Activated naive CD8-positive, alpha-beta T cell treated with anti-CD3 and anti-CD28 coated beads, Interleukin-2, amount 50 U/mL, for 24 hours (primary cell): ENCODE measurements around the gene NPTX1.
A peak's percentile ranks its signal among the peaks of the same experiment; 100 is the strongest.

Experiments
- ATAC-seq: fragments of 150-1000 bp; cut with Tn5 transposase; one replicate; pipeline ENCODE4 v1.10.0; 2021
- DNase-seq: peaks from one replicate; pipeline ENCODE4 v3.0.0; 2021
- H3K27ac Mint-ChIP-seq: one replicate; pipeline ENCODE4 v1.8.0; 2021; ENCODE audit warnings: mild to moderate bottlenecking, mixed read lengths
- H3K27me3 Mint-ChIP-seq: one replicate; pipeline ENCODE4 v1.8.0; 2021; ENCODE audit warnings: mixed read lengths
- H3K36me3 Mint-ChIP-seq: one replicate; pipeline ENCODE4 v1.8.0; 2021; ENCODE audit warnings: low read depth, mixed read lengths
- H3K4me1 Mint-ChIP-seq: one replicate; pipeline ENCODE4 v1.8.0; 2021; ENCODE audit warnings: mixed read lengths
- H3K4me3 Mint-ChIP-seq: one replicate; pipeline ENCODE4 v1.8.0; 2021; ENCODE audit warnings: mild to moderate bottlenecking, moderate library complexity, mixed read lengths
- H3K9me3 Mint-ChIP-seq: one replicate; pipeline ENCODE4 v1.8.0; 2021; ENCODE audit warnings: mixed read lengths

NPTX1 gene

DNA sequence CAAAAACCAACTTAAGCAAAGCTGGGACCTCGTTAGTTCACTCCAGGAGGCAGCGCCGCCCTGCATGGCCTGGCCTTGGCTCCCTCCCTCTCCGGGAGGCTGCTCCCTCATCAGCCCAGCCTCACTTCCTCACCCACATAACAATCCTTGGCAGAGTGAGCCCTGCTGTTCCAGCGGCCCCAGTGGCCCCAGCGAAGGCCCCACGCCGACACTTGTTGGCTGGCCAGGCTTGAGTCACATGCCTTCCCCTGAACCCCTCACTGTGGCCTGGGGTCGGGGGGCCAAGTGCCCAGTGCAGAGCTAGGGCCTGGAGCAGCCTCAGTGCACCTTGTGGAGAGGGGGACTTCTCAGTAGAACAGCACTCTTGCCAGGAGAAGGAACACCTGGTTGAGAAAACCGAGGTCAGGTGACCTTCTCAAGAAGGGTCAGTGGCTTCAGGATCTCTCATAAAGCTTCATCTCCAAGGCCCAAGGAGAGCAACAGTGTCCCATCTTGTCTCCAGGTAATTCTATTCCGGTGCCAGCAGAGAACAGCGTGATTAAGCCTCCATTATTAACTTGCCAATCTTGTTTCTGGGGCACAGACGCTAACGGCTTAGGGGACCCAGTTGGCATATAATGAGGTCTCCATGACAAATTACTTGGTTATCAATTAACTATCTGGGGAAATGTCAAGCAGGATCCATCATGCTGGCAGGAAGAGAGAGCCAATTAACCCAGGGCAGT, 34.6 kb downstream of the NPTX1 start:
- Mint-ChIP-seq H3K27me3 (no peaks in the 10 kb centered on the region), H3K36me3 (no peaks in the 10 kb centered on the region), H3K4me3 (no peak overlapping the region), H3K4me1 (no peaks in the 10 kb centered on the region), H3K27ac (no peak overlapping the region), H3K9me3 (no peaks in the 10 kb centered on the region)
- ATAC-seq (no peak), DNase-seq (no peak)

DNA sequence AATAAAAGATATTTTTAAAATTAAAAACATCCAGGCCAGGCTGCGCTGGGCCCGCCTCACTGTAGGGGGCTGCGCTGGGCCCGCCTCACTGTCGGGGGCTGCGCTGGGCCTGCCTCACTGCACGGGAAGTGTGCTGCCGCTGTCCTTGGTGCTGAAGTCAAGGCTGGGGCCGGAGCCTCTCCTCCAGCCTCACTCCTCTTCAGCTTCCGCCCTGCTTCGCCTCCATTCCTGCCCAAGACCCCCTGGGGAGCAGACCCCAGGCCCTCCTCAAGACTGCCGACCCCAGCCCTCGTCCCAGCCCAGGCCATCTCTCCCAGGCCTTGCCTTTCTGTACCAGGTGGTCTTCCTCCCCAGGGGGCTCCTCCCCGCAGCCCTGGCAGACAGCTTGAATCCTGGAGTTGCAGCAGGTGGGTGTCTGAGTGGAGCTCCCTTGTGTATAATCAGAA, 35.3 kb downstream of the NPTX1 start:
- H3K27me3 Mint-ChIP-seq: no peaks in the 10 kb centered on the region
- DNase-seq (peak; percentile 68), ATAC-seq (no peak)
- H3K27ac Mint-ChIP-seq: no peak overlapping the region
- H3K4me1 Mint-ChIP-seq: no peaks in the 10 kb centered on the region
- H3K9me3 Mint-ChIP-seq: no peaks in the 10 kb centered on the region
- no peak overlapping the region for H3K4me3 Mint-ChIP-seq
- no peaks in the 10 kb centered on the region for H3K36me3 Mint-ChIP-seq

GRCh38 chr17:80439499-80439898, 36.9 kb downstream of the NPTX1 start:
- no peaks in the 10 kb centered on the region for H3K9me3 Mint-ChIP-seq
- no peaks in the 10 kb centered on the region for H3K27me3 Mint-ChIP-seq
- no peak overlapping the region for H3K4me3 Mint-ChIP-seq
- DNase-seq: no peak
- H3K27ac Mint-ChIP-seq: no peak overlapping the region
- H3K4me1 Mint-ChIP-seq: no peaks in the 10 kb centered on the region
- H3K36me3 Mint-ChIP-seq: no peaks in the 10 kb centered on the region
- no peak for ATAC-seq

DNA sequence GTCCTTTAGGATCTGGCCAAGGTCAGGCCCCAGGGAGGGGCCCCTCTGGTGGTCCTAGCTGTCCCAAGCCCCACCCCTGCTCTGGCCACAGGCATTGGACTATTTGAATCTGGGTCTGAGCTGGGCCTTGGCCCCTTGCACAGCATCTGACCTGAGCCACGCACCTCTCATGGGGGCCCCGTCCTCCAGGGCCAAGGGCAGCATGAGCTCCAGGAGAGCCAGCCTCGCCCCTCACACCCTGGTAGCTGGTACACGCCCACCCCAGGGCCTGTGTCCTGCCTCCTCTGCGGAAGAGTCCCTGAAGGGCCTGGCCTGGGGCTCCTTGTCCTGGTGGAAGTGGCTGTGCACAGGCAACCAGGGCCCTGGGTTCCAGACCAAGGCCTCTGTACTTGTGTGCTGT, 37.6 kb downstream of the NPTX1 start:
- no peaks in the 10 kb centered on the region for H3K4me1 Mint-ChIP-seq
- no peak overlapping the region for H3K27ac Mint-ChIP-seq
- H3K36me3 Mint-ChIP-seq: no peaks in the 10 kb centered on the region
- H3K4me3 Mint-ChIP-seq: no peak overlapping the region
- no peaks in the 10 kb centered on the region for H3K9me3 Mint-ChIP-seq
- no peak for ATAC-seq
- DNase-seq: no peak
- no peaks in the 10 kb centered on the region for H3K27me3 Mint-ChIP-seq

GRCh38 chr17:80437532-80437931, 38.9 kb downstream of the NPTX1 start:
- Mint-ChIP-seq H3K27me3 (no peaks in the 10 kb centered on the region), H3K4me1 (no peaks in the 10 kb centered on the region), H3K36me3 (no peaks in the 10 kb centered on the region), H3K4me3 (no peak overlapping the region), H3K9me3 (no peaks in the 10 kb centered on the region), H3K27ac (no peak overlapping the region)
- no peak for ATAC-seq
- DNase-seq: no peak

DNA sequence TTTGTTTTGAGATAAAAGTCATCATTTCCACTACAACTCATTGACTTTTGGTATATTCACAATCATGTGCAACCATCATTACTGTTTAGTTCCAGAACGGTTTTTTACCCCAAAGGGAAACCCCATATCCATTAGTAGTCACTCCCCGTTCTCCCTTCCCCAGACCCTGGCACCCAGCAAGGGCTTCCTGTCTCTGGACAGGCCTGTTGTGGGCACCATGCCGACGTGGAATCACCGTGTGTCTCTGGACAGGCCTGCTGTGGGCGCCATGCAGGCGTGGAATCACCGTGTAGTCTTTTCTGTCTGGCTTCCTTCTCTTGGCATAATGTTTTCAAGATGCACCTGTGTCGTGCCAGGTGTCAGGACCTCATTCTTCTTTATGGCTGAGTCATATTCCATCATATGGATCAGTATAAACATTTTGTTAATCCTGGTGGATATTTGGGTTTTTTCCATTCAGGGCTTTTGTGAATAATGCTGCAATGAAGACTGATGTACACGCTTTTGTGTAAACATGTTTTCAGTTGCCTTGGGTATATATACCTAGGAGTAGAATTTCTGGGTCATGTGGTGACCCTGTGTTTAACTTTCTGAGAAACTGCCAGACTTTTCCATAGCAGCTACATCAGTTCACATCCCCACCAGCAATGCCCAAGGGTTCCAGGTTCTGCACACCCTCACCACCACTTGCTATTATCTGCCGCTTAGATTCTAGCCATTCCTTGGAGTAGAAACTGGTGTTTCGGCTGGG, 42.3 kb downstream of the NPTX1 start:
- no peak overlapping the region for H3K4me3 Mint-ChIP-seq
- H3K36me3 Mint-ChIP-seq: no peaks in the 10 kb centered on the region
- H3K27me3 Mint-ChIP-seq: no peaks in the 10 kb centered on the region
- no peak for DNase-seq
- ATAC-seq: no peak
- no peaks in the 10 kb centered on the region for H3K4me1 Mint-ChIP-seq
- H3K27ac Mint-ChIP-seq: no peak overlapping the region
- H3K9me3 Mint-ChIP-seq: no peaks in the 10 kb centered on the region

DNA sequence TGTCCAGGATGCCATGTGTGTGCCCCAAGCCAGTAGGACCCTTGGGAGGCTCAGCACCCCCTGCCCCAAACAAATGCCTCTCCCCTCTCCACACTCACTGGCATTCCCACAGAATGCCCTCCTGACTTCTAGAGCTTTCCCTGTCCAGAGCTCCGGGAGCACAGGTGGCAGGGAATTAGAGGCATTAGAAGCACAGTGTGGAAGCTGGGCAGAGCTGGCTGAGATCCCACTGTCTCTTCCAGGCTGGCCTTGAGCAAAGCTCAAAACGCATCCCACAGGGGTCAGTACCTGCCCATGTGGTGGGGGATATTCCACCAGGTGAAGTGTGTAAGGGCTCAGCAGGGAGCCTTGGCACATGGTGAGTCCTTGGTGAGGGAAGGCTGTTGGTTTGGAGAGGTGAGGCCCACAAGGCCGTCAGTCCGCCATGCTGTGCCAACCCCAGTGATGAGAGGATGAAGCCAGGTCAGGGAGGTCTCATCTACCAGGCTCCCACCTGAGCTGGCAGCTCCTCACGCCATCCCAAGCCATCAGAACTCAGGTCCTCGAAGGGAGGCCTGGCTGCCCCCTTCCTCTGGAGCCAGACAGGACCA, 43.4 kb downstream of the NPTX1 start:
- no peak for ATAC-seq
- Mint-ChIP-seq H3K36me3 (no peaks in the 10 kb centered on the region), H3K27ac (no peak overlapping the region), H3K4me3 (no peak overlapping the region), H3K9me3 (no peaks in the 10 kb centered on the region), H3K4me1 (no peaks in the 10 kb centered on the region), H3K27me3 (no peaks in the 10 kb centered on the region)
- no peak for DNase-seq

DNA sequence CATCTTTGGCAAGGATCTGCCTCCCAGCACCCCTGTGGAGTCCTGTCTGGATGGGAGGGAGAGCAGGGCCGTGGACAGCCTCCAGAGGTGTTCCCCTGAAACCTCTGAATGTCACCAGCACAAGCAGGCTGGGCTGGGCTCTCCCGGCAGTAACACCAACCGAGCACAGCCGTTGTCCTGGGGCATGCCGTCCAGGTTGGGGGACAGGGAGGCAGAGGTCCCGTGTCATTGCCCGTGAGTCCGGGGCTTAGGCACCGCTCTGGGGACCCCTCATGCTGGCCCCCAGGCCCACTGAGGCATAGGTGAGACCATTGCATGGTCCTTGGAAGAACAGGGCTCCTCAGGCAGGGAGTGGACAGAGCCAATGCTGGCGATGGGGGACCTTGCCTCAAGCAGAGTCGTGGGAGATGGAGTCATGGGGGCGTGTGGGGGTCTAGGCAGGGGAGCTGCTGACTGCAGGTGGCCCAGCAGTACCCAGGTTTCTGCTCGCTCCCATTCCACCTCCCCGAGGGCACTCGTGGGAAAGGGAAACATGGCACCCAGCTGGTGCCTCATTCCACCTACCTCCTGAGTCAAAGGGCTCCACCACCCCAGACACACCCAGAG, 44.0 kb downstream of the NPTX1 start:
- Mint-ChIP-seq H3K27ac (no peak overlapping the region), H3K27me3 (no peaks in the 10 kb centered on the region), H3K4me3 (no peak overlapping the region), H3K4me1 (no peaks in the 10 kb centered on the region), H3K36me3 (no peaks in the 10 kb centered on the region), H3K9me3 (no peaks in the 10 kb centered on the region)
- ATAC-seq (no peak), DNase-seq (no peak)

- Mint-ChIP-seq H3K9me3 (no peaks in the 10 kb centered on the region), H3K4me3 (no peak overlapping the region), H3K27ac (no peak overlapping the region), H3K4me1 (peaks cover 4% of the 10 kb centered on the region), H3K27me3 (no peaks in the 10 kb centered on the region), H3K36me3 (no peaks in the 10 kb centered on the region)
- DNase-seq (no peak), ATAC-seq (no peak)
These were observed 44.9 kb downstream of the NPTX1 start for GRCh38 chr17:80431246-80432195.

DNA sequence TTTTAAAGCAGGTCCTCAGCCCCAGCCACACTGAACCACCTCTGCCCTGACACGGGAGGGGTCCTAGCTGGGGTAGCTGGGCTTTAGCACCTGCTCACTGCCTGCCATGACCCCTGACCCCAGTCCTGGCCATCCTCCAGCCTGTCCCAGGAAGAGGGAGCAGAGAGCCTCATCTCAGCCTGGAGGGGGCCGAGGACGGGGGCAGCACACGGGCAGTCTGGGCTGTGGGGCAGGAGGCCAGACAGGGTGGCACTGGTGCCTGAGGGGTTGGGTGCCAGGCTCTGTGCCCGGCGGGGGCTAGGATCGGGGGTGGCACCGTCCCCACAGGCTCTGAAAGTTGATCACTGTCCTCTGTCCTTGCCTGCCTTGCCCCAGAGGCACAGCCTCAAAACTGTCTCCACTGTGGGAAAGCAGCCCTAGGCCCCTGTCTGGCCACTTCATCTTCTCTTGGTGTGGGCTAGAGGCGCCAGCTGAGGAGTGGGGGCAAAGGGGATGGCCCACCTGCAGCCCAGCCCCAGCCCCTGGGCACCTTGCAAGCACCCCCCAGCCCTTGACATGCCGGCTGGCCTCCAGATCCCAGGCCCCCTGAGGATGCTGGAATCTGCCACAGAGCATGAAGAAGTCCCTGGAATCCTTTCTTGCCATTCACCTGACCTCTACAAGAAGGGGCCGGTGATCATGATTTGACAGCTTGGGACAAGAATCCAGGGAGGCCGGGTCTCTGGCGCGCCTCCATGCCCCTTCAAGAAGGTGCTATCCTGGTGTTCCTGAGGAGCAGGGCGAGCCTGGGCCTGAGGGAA, 45.8 kb downstream of the NPTX1 start:
- Mint-ChIP-seq H3K4me3 (no peak overlapping the region), H3K27me3 (peaks cover 3% of the 10 kb centered on the region), H3K27ac (no peak overlapping the region), H3K4me1 (peaks cover 10% of the 10 kb centered on the region), H3K9me3 (no peaks in the 10 kb centered on the region), H3K36me3 (no peaks in the 10 kb centered on the region)
- no peak for DNase-seq
- no peak for ATAC-seq

DNA sequence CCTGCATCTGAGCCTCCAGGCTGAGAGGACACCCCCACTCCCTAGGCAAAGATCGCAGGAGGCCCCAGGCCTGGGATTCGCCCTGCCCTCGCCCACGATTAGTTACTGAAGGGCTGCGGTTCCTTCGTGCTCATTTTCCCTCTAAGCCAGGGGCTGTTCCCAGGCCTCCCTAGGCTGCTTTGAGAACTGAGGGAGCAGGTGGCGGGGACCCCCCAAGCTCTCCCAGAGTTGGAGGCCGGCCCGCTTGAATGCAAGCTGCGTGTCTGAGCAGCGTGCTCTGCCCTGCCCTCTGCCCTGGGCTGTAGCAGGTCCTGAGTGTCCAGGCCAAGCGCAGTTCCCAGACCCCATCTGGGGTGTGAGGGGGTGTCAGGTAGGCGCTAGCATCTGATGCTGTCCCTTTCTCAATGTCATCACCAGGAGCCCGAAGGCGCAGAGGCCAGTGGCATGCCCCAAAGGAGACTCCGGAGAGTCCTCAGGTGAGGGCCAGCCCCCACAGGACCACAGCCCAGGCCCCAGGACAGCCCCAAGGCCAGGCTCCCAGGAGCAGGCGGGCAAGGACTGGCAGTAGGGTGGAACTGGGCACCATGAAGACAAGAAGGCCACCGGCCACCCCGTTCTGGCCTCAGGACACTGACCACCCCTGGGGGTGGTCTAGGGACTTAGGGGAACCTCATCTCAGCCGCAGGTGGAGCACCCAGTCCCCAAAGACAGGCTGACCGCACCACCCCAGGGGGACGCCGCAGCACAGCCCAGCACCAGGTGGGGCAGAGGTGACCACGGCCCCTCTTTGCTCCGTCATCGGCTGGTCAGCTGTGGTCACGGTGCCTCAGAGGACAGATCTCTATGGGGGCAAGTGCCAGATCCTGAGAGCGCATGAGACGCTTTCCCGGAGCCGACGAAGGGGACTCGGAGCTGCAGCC, 46.8 kb downstream of the NPTX1 start:
- Mint-ChIP-seq H3K4me1 (peaks cover 10% of the 10 kb centered on the region), H3K27ac (no peak overlapping the region), H3K36me3 (no peaks in the 10 kb centered on the region), H3K4me3 (no peak overlapping the region), H3K27me3 (peaks cover 3% of the 10 kb centered on the region), H3K9me3 (no peaks in the 10 kb centered on the region)
- ATAC-seq (no peak), DNase-seq (no peak)

GRCh38 chr17:80428796-80429195, 47.6 kb downstream of the NPTX1 start:
- Mint-ChIP-seq H3K4me1 (peaks cover 14% of the 10 kb centered on the region), H3K27me3 (peaks cover 3% of the 10 kb centered on the region), H3K4me3 (no peak overlapping the region), H3K9me3 (no peaks in the 10 kb centered on the region), H3K36me3 (no peaks in the 10 kb centered on the region), H3K27ac (no peak overlapping the region)
- no peak for DNase-seq
- ATAC-seq: no peak

GRCh38 chr17:80428363-80428762, 48.0 kb downstream of the NPTX1 start:
- H3K27me3 Mint-ChIP-seq: peaks cover 3% of the 10 kb centered on the region
- no peaks in the 10 kb centered on the region for H3K9me3 Mint-ChIP-seq
- H3K4me3 Mint-ChIP-seq: no peak overlapping the region
- H3K36me3 Mint-ChIP-seq: no peaks in the 10 kb centered on the region
- no peak for ATAC-seq
- H3K27ac Mint-ChIP-seq: no peak overlapping the region
- no peak for DNase-seq
- H3K4me1 Mint-ChIP-seq: peaks cover 14% of the 10 kb centered on the region
